Fibroblast of villous mesenchyme (primary cell): ENCODE results near the gene UTF1. TPM values are rescaled to one million over a fixed set of nuclear protein-coding genes. Genes with fewer than 3 reads are reported as not detected.

ENCODE experiments used
- DNase-seq: peaks from one replicate; pipeline ENCODE4 v3.0.0-alpha.2; 2010; ENCODE audit warnings: low read depth
- H3K4me3 ChIP-seq: 2 replicates; pipeline ENCODE4 v1.5.1; 2011; ENCODE audit warnings: low read depth, mild to moderate bottlenecking, low read length
- total RNA-seq: library from RNA; depleted of rRNA; stranded (reverse); fragments of >200 nt; gene quantifications from 2 replicates; pipeline ENCODE4 v1.2.3, GENCODE V29; 2012
- TF ChIP-seq, protein P1 (sequence below): IDR thresholded peaks from 2 replicates; pipeline ENCODE4 v1.5.1; 2012; ENCODE audit warnings: low read depth, mild to moderate bottlenecking, low read length; ENCODE audit not compliant: insufficient read depth

UTF1 gene, protein sequence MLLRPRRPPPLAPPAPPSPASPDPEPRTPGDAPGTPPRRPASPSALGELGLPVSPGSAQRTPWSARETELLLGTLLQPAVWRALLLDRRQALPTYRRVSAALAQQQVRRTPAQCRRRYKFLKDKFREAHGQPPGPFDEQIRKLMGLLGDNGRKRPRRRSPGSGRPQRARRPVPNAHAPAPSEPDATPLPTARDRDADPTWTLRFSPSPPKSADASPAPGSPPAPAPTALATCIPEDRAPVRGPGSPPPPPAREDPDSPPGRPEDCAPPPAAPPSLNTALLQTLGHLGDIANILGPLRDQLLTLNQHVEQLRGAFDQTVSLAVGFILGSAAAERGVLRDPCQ
- total RNA-seq = not detected in 2 replicates

DNA sequence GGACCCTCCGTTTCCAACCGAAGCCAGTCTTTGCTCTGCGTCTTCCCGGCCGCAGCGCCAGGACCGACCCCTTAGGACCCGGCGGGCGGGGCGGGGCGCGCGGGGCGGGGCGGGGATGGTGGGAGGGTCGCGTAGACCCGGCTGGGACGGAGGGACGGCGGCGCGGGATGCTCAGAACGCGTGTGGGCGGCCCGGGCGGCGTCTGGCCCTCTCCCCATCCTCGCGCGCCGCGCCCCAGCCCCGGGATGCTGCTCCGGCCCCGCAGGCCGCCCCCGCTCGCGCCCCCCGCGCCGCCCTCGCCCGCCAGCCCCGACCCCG is at the start of gene UTF1:
Gene UTF1, plus strand, starts transcription at position 174 of the 318 bp plus-strand sequence. Its CDS starts 72 bp downstream, at position 246.
- TF ChIP-seq, protein P1, sequence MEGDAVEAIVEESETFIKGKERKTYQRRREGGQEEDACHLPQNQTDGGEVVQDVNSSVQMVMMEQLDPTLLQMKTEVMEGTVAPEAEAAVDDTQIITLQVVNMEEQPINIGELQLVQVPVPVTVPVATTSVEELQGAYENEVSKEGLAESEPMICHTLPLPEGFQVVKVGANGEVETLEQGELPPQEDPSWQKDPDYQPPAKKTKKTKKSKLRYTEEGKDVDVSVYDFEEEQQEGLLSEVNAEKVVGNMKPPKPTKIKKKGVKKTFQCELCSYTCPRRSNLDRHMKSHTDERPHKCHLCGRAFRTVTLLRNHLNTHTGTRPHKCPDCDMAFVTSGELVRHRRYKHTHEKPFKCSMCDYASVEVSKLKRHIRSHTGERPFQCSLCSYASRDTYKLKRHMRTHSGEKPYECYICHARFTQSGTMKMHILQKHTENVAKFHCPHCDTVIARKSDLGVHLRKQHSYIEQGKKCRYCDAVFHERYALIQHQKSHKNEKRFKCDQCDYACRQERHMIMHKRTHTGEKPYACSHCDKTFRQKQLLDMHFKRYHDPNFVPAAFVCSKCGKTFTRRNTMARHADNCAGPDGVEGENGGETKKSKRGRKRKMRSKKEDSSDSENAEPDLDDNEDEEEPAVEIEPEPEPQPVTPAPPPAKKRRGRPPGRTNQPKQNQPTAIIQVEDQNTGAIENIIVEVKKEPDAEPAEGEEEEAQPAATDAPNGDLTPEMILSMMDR = no peak
- H3K4me3 ChIP-seq = no peak within 1 kb of the TSS
- no peak for DNase-seq

DNA sequence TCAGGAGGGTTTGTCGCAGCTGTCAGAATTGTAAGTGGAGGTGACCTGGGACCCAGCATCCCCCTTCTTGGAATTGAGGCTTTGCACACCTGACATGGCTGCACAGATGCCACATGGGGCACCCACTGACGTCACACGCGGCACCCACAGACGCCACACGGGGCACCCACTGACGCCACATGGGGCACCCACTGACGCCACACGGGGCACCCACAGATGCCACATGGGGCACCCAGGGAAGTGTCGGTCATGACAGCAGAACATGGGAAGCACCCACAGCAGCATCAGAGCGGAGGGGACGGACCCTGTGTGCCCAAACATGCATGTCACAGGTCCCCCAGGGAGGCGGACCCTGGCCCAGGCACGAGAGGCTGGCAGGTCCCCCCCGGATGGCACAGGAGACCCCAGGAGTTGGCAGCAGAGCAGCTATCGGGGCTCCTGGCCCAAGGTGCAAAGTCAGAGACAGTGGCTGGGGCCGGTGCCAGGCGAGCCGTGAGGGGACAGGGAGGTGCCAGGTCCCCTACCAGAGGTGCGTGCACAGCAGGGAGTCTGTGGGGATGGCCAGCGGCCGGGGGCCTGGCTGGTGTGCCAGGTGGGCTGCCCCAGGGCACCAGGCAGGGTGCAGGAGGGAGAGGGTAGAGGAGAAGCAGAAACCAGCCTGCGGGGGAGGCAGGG is 48.9 kb upstream of the UTF1 start:
- no peak for DNase-seq
- TF ChIP-seq, protein P1 = no peak
- H3K4me3 ChIP-seq = no peak overlapping the region

DNA sequence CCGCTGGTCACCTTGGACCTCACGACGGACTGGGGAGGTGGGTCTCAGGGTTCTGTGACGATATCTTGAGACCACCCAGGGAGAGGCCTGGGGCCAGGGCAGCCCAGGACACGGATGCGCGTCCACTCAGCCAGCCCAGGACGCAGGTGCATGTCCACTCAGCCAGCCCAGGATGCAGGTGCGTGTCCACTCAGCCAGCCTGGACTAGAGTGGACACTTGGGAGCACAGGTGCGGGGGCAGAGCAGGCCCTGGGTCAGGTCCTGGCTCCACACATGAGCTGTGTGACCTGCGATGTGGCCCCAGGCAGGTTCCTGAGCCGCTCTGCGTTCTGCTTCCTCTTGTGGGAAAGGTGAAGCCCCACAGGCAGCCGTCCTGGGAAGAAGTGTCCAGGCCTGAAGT is 47.8 kb upstream of the UTF1 start:
- no peak overlapping the region for H3K4me3 ChIP-seq
- TF ChIP-seq, protein P1 = no peak
- DNase-seq = no peak

DNA sequence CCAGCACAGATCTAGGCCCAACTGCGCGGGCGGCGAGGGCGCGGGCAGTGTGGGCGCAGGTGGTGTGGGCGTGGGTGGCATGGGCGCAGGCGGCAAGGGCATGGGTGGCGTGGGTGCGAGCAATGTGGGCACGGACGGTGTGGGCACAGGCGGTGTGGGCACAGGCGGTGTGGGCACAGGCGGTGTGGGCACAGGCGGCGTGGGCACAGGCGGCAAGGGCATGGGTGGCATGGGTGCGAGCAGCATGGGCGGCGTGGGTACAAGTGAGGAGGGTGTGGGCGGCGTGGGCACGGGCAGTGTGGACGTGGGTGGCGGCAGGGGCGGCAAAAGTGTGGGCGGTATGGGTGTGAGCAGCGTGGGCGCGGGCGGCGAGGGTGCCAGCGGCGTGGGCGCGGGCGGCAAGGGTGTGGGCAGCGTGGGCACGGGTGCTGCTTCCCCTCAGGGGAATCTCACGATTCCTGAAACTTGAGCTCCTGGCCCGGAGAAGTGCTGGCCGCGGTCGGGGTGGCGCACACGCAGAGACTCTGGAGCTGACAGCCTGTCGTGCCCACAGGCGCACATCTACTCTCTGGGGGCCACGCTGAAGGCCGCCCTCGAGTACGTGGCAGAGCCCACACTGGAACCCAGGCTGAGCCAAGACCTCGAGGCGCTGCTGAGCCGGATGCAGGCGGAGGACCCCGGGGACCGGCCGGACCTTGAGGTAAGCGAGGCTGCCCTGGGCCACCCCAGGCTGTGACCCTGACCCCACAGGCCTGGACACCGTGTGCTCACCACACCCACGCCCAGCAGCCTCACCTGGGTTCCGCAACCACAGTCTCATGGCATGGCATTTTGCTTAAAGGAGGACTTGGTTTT is 47.0 kb upstream of the UTF1 start:
- TF ChIP-seq, protein P1 = no peak
- H3K4me3 ChIP-seq = no peak overlapping the region

DNA sequence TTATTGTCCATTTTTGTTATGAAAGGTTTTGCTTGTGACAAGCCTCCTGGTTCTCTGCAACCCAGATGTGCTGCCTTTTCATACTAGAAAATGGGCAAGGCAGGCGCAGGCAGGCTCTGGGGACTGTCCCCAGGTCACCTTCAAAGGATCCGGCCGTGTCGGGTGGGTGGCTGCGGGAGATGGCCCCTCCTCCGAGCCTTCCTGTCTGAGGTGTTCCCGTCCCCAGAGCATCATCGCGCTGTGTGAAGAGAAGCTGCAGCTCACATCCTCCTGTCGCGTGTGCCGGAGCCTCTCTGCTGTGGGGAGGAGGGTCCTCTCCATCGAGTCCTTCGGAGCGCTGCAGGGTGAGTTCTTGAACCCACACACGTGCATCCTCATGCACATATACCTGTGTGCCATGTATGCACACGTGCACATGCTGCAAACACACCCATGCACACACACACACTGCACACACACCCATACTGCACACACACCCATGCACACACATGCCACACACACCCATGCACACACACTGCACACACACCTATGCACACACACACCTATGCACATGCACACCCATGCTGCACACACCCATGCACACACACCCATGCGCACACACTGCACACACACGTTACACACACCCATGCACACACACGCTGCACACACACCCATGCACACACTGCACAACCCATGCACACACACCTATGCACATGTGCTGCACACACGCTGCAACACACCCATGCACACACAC is 46.2 kb upstream of the UTF1 start:
- TF ChIP-seq, protein P1 = no peak
- no peak for DNase-seq
- no peak overlapping the region for H3K4me3 ChIP-seq

More for the DNA sequence above, 47.0 kb upstream of the UTF1 start:
- DNase-seq = no peak

DNA sequence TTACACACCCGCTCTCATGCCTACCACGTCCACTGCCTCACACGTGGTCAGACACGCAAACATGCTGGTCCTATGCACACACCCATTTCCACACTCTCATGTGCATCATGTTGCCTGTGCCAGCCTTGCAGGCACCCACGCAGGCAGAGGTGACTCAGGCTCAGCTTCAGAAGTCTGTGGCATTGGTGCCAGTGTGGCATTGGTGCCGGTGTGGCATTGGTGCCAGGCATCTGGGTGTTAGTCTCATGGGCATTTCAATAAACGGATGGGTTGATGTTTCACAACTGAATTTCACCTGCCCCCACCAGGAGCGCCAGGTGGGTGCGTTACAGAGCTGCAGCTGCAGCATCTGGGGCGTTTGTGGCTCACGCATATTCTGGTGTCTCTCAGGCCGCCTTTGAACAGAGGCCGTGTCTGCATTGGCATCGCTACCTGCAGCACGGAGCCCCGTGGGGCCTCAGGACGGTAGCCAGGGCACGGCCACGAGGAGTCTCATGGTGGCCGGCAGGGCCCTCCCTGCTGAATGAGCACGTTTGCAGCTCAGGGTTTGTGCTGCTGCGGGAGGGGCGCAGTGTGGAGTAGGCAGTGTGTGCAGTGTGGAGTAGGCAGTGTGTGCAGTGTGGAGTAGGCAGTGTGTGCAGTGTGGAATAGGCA is 45.3 kb upstream of the UTF1 start:
- TF ChIP-seq, protein P1 = no peak
- no peak overlapping the region for H3K4me3 ChIP-seq
- no peak for DNase-seq
